Tibial nerve (tissue), 3 donors: Measurements from ENCODE around the gene GABRR1.

Experiments
- POLR2A ChIP-seq, 2 donors: fragments of 450-650 bp; IDR thresholded peaks; one replicate each; pipeline ENCODE4 v1.6.1; 2017; ENCODE audit warnings: antibody characterized with exemption in 2 of 2, mild to moderate bottlenecking in 2 of 2, moderate library complexity in 2 of 2
- TF ChIP-seq, protein P1 (sequence below), 5 experiments: fragments of 200-600 bp in 3 of 5; fragments of 450-650 bp in 2 of 5; sonication (generic) in 3 of 5; IDR thresholded peaks; one replicate each; pipeline ENCODE4 v1.5.1; 2016 to 2019; ENCODE audit warnings: antibody characterized with exemption in 5 of 5, mild to moderate bottlenecking in 3 of 5, moderate library complexity in 2 of 5

DNA sequence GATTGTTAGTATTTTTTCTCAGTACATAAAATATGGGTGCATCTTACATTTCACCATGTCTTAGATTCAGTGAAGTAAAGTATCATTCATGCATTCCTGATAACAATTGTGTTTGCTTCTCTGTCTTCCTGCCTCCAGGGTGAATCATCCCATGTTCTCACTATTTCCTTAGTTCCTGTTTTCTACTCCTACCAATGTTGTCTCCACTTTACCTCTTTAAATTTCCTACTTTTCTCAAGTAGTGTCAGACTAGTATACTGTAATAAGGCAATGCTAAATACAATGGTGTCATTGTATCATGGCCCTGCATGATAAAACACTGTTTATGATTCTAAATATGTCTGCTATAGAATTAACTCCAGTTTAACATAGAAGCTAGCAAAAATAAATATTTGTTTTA, 37.4 kb upstream of the GABRR1 start:
- TF ChIP-seq, protein P1, sequence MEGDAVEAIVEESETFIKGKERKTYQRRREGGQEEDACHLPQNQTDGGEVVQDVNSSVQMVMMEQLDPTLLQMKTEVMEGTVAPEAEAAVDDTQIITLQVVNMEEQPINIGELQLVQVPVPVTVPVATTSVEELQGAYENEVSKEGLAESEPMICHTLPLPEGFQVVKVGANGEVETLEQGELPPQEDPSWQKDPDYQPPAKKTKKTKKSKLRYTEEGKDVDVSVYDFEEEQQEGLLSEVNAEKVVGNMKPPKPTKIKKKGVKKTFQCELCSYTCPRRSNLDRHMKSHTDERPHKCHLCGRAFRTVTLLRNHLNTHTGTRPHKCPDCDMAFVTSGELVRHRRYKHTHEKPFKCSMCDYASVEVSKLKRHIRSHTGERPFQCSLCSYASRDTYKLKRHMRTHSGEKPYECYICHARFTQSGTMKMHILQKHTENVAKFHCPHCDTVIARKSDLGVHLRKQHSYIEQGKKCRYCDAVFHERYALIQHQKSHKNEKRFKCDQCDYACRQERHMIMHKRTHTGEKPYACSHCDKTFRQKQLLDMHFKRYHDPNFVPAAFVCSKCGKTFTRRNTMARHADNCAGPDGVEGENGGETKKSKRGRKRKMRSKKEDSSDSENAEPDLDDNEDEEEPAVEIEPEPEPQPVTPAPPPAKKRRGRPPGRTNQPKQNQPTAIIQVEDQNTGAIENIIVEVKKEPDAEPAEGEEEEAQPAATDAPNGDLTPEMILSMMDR (IDR thresholded peaks at IDR 0.05) = no peak
- no peak for TF ChIP-seq POLR2A (IDR thresholded peaks at IDR 0.05)
